ENCODE results near the gene TOPBP1.

GRCh38 chr3:133592843-133593242, 68.9 kb downstream of the TOPBP1 start:
- TF ChIP-seq CTCF (IDR thresholded peaks at IDR 0.05; ENCODE audit: insufficient read depth, low read length) (no peak), POLR2AphosphoS5 (IDR thresholded peaks at IDR 0.05; ENCODE audit: low read depth) (no peak), GABPA (IDR thresholded peaks at IDR 0.05; ENCODE audit: low read depth) (no peak)
- TF ChIP-seq, protein P1, sequence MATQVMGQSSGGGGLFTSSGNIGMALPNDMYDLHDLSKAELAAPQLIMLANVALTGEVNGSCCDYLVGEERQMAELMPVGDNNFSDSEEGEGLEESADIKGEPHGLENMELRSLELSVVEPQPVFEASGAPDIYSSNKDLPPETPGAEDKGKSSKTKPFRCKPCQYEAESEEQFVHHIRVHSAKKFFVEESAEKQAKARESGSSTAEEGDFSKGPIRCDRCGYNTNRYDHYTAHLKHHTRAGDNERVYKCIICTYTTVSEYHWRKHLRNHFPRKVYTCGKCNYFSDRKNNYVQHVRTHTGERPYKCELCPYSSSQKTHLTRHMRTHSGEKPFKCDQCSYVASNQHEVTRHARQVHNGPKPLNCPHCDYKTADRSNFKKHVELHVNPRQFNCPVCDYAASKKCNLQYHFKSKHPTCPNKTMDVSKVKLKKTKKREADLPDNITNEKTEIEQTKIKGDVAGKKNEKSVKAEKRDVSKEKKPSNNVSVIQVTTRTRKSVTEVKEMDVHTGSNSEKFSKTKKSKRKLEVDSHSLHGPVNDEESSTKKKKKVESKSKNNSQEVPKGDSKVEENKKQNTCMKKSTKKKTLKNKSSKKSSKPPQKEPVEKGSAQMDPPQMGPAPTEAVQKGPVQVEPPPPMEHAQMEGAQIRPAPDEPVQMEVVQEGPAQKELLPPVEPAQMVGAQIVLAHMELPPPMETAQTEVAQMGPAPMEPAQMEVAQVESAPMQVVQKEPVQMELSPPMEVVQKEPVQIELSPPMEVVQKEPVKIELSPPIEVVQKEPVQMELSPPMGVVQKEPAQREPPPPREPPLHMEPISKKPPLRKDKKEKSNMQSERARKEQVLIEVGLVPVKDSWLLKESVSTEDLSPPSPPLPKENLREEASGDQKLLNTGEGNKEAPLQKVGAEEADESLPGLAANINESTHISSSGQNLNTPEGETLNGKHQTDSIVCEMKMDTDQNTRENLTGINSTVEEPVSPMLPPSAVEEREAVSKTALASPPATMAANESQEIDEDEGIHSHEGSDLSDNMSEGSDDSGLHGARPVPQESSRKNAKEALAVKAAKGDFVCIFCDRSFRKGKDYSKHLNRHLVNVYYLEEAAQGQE (IDR thresholded peaks at IDR 0.05; ENCODE audit: insufficient replicate concordance, low read depth), result no peak
